HG02970 (cell line): ENCODE measurements around the gene LRRC7.

ENCODE experiments used
- ATAC-seq: cut with Tn5 transposase; IDR thresholded peaks from one replicate; pipeline ENCODE4 v1.9.1; 2021; ENCODE audit warnings: mild to moderate bottlenecking, moderate library complexity, moderate number of reproducible peaks; ENCODE audit not compliant: unreplicated experiment, low FRiP score

LRRC7 gene

DNA sequence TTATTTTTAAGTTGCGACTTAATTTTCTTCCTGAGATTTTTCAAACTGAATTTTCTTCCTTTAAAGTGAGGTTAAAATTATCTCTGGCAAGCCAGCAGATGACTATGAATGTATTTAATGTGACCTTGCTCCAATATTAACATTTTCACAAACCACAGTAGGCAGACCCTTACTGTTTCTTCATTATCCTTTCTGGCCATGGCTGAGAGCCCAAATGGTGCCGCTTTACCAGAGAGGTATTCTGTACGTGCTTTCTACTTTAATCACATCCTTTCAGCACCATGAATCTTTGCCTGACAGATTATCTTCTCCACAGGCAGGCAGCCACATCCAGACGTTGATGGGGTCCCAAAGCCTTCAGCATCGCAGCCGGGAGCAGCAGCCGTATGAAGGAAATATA, 508.0 kb downstream of the LRRC7 start:
- no peak for ATAC-seq

DNA sequence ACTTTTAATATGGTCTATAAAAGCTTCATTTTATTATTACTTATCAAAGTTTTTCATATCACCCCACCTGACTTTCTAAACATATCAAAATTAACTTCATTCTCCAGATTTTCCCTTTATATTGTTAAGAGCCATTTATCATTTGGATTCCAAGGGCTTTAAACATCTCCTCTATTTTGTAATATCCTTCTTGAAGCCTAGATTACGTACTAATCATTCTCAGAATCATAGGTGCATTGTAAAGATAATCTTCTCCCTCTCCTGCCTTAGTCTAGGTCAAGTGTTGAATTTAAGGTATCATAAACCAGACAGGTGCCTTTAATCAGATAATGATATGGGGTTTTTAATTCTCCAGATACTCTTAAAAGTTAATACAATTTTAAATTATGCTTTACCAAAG, 509.3 kb downstream of the LRRC7 start:
- ATAC-seq, result no peak

DNA sequence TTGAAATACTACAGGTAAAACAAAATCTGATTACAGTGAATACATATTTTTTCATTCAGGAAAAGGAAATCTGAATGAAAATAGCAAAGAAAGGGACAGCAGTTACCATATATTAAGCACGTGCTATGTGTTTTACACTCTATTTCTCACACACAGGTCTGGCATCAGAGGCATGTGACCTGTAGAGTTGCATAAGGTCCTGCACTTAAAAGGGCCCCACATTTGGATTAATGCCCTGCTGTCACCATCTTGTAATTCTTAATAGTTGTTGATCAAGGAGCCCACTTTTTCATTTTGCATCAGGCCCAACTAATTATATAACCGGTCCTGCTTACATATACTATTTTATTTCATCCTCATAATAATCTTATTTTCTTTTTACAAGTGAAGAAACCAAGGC, 511.8 kb downstream of the LRRC7 start:
- ATAC-seq, result no peak

DNA sequence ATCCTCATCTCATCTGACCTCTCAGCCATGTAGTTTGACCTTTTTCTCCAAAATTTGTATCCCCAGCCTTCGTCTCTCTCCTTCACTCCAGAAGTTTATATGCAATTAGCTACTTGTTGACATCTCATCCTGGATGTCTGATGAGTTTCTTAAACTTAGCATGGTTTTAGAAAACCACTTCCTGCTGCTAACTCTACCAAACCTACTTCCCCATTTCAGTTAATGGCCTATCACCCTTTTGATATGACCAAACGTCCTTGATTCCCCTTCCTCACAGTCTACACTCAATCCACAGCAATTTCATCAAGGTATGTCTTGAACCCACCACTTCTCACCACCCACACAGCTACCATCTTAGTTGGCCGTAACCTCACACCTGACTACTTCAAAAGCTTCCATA, 515.8 kb downstream of the LRRC7 start:
- no peak for ATAC-seq

DNA sequence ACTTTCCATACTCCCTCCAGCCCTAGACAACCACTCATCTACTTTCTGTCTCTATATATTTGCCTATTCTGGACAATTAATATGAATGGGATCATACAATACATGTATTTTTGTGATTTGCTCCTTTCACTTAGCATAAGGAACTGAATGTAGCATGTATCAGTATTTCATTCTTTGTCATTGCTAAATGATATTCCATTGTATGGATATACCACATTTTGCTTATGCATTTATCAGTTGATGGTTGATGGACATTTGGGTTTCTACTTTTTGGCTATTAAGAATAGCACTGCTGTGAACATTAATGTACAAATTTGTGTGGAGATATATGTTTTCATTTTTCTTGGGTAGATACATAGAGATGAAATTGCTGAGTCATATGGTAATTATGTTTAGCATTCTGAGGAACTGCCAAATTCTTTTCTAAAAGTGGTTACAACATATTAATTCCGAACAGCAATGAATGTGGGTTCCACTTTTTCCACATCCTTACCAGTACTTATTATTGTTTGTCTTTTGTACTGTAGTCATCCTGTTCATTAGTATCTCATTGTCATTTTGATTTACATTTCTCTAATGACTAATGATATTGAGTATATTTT, 516.7 kb downstream of the LRRC7 start:
- ATAC-seq, result no peak

DNA sequence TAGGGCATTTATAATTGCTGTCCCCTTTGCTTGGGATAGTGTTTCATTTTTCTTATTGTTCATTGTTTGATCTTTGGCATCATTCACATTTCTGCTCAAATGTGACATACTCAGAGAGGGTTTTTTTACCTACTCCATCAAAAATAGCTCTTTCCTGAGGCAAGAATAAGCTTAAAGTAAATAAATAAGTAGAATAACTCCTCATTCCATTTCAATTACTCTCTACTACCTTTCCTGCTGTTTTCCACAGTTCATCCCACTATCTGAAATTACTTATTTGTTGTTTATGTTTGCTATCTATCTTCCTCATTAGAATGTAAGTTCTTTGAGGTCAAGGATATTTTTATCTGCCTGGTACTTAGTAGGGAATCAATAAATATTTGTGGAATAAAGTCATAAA, 517.8 kb downstream of the LRRC7 start:
- no peak for ATAC-seq

DNA sequence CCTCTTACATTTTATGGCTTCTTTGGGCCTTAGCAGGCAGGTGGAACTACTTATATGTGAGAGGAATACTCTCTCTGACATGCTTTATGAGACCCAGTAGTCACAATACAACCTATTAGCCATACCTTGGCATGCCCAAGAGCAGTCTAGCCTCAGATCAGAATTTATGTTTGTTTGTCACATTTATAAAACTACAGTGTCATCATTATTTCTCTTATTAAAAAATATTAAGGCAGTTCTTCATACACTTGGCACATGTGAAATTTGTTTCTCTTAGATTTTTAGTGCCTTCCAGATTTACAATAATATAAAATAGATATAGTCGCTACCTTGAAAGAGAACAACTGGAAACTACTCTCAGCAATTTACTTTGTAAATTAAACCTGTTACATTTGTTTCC, 519.2 kb downstream of the LRRC7 start:
- no peak for ATAC-seq

DNA sequence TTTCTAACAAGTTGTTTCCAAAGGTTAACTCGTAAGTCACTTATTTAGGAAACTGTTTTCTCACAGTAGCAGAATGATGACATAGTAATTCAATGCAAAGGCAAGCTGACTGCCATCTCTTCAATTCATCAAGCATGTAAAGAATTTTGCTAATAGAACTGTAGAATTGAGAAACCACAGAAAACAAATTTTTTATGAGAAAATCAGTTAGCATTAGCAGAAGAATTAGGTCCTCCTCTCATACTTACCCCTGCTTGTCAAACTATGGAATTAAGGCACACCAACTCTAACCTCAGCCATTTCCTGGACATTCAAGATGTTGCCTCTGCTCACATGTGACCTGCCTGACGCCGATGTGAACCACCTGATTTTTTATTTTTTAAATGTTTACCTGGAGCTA, 522.4 kb downstream of the LRRC7 start:
- ATAC-seq, result no peak

DNA sequence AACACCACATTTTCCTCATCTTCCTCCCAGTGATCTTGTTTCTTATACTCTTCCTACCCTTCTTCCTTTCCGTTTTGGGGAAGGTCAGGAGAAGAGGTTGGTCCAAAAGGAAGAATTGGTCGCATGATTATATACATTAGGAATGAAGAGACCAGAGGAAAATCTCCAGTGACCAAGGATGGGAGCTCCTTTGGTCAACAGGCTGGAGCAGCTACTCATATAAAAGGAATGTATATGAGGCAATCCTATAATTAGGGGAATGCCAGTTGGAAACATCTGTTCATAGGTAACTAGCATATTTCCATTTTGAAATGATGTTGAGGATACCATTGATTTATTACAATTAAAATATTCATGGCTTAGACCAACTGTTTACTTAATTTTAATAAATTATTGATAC, 523.2 kb downstream of the LRRC7 start:
- ATAC-seq, result no peak

DNA sequence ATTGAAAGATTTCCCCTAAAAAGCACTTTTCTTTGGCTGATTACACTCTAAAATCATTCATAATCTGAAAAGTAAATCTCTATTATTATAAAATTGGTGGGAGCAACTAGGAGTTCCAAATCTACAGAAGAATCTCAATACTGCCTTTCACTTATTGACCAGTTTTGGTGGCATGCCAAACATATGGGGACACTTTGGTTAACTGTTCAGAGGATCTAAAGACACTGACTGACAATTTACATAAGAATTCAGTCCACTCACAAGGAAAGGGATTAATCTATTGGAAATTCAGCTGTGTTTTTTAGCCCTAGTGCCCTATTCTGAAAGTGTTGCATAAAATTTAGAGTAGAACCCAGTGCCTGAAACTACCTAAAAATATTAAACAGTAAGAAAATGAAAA, 524.1 kb downstream of the LRRC7 start:
- no peak for ATAC-seq

DNA sequence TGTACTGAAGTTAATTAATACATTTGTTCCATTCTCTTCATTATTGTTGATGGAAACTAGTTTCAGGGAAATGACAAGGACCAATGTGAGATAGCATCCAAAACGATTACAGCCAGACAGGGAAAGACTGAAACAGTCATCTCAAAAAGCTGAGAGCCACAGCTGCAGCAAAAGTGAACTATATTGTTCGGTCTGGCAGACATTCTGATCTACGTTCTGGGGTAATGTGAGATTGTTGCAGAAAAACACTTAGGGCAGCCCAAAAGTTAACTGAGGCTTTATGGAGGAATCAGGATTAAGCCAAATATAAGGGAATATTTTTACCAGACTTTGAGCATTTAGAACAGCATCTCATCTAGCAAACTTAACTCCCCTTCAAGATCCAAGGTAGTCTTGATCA, 524.8 kb downstream of the LRRC7 start:
- no peak for ATAC-seq

DNA sequence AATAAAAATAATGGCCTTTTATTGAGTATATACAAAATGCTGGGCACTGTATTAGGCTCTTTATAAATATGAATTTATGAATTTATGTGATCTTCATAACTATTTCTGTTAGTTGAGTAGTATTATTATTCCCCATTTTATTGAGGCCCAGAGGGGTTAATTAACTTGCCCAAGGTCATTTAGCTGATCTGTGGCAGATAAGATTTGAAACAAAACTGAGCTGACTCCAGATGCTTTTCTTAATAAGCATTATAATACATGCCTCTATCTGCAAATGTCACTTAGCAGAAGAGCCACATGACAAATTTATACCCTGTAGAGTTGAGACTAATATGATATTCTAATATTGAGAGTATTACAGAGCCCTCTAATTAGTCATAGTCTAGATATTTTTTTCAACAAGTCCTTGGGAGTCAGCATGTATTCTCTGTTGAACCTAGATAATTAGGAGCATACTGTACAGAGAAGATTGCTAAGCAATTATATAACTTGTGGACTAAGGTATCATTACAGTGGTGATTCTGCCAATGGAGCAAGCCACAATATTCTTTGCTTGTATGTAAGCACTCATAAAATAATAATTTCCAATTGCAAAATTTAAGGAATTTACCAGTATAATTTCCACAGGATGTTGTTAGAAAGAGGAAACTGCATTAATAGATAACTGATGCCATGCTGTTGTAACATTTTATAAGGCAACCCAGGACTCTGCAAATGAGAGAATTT, 525.7 kb downstream of the LRRC7 start:
- no peak for ATAC-seq

DNA sequence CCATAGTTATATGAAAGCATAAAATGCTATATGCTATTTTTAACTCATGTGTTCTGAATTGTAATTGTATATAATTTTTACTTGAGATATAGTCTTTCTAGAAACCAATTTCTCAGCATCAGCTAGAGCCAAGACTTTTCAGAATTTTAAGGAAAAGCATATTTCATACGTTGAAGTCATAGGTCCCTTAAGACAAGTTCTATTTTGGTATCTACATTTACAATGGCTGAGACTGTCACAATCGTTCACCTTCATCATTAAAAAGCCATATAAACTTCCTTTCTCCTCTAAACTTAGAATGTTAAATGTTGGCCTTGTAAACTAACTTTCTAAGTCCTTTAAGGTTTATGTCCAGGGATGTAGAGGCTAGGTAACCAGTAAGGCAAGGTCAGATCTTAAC, 533.5 kb downstream of the LRRC7 start:
- ATAC-seq, result no peak

DNA sequence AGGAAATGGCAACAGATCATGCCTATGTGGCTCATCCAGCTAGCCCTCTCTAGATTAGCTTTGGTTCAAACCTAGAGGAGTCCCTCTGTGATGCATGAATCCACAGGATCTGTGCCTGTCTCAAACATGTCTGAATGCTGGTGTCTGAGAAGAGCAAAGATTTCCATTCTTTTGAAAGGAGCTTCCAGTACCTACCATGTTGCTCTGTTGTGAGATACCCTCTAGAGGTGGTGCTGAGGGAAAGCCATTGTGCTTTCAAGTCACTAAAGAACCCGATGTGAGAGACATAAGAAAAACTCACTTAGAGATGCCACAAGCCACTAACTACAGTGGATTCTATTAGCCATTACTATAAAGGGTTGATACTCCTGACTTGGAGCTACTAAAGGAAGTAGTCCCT, 534.1 kb downstream of the LRRC7 start:
- no peak for ATAC-seq

DNA sequence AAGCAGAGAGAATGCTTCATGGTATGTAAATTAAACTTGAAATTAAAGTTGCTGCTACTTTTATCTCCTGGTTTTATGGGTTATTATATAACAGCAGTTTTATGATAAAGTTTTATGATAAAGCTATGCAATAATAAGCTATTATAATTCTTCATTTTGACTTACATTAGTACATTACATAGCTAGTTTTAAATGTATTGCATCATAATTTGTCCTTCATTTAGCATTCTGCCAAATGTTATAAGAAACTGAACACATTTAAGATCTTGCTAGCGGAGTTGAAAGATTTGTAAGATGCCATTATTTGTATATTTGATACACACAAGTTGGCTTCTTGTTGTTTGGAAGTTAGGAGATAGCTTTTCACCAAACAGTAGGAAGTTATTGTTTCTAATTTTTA, 536.0 kb downstream of the LRRC7 start:
- ATAC-seq, result no peak

DNA sequence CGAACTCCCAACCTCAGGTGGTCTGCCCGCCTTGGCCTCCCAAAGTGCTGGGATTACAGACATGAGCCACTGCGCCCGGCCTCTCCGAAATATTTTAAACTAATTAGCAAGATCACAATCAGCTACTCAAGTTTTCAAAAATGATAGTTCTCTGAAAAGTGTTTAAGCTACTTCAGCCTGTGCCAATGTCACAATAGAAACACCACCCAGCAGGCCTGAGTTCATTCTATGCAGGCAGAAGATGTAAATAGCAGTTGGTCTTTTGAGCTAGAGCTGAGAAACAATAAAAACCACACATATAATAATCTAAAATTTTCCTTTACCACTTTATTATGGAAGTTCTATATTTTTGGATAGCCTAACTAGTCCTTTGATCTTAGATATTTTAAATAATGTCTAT, 541.5 kb downstream of the LRRC7 start:
- ATAC-seq, result no peak

DNA sequence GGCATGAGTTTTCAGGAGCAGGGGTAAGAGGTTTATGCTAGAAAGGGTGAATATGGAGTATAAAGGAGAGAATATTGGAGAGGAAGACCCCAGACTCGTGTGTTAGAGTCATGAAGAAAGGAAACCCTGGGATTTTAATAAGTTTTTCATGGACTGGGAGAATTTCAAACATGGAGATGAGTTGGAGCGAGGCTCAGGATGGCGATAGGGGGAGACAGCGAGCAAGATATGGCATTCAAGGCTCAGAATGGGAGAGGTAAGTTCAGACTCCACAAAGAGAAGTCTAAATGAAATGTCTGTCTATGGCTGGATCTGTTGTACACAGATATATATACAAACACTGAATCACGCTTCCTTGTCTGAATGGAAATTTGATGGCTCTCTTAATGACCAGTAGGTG, 545.1 kb downstream of the LRRC7 start:
- no peak for ATAC-seq

DNA sequence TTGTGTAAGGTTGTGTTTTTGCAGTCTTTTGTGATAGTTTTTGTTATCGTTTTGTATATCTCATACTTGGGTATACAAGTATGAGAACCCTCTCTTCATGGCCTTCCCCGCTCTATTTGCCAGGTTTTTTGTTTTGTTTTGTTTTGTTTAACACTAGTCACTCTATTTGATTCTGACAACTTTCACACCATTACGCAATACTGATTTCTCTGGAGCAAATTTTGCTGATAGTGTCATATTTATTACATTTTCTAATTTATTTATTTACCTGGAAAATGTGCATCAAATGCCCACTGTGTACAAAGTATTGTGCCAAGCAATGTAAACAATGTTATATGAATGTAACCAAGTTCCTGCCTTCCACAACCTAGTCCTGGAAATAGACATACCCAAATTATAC, 547.6 kb downstream of the LRRC7 start:
- no peak for ATAC-seq

DNA sequence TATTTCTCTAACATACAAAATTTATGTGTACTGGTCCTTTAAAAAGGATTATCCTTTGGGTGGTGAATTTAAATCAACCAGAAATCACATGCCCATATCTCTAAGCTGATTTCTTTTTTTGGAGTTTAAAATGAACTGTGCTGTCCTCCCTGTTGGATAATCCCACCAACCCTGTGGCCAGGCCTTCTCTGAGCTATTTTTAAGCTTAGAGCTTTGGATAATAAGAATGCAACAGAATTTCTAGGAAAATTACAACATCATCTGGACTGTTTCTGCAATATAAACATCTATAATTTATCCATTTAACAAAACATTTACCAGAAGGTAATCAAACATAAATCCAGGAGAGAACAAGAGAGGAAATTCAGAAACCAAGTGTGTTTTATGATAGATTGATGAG, 549.3 kb downstream of the LRRC7 start:
- ATAC-seq, result no peak

DNA sequence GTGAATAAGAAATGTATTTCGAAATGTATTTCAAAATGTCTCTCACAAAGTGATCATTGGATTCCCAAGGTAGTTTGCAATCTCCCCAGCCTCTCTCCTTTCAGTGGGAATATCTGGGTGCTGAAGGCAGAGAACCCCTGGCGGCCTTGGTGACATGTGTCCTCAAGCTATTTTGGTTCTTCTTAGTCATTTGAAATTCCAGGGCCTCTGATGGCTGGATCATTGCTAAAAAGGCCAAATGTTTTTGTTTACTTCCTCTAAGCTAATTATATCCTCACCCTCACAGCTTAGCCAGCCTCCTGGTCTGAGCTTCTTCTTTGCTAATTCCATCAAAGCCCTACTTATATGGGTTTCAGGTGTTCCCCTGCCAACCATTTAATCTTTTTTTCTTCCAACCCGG, 566.4 kb downstream of the LRRC7 start:
- no peak for ATAC-seq

DNA sequence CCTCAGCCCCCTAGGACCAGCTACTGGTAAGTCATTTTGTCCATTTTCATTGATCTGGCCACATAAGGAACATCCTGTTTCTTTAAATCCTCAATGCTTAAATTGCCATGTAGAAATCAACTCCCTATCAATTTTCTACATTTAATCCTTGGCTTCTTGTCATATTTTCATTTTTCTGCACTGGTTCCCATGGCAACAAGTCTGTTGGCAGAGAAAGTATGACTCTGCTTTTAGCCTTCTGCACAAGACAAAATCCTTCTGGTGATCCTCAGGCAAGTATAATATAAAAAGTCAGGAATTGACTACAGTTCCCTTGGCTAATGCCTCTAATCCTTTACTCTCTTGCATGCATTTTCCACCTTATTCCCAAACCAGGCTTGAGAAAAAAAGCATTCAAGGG, 572.6 kb downstream of the LRRC7 start:
- ATAC-seq, result no peak

DNA sequence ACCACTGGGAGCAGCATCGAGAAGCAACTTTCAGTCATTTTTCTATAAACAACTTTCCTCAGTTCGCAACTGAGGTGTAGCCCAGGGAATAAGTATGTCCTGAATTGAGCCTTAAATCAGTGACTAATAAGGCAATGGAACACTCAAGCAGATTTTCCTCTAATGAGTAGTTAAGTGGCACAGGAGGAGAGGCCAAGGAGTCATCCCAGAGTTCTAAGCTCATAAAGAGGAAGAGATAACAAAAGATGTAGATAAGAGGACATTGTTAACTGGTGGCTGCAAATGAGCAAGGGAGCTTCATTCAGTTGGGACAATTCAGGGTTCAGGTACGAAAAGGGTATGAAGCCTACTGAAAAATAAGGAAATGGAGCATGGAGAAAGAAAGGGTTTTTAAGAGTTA, 573.2 kb downstream of the LRRC7 start:
- no peak for ATAC-seq

DNA sequence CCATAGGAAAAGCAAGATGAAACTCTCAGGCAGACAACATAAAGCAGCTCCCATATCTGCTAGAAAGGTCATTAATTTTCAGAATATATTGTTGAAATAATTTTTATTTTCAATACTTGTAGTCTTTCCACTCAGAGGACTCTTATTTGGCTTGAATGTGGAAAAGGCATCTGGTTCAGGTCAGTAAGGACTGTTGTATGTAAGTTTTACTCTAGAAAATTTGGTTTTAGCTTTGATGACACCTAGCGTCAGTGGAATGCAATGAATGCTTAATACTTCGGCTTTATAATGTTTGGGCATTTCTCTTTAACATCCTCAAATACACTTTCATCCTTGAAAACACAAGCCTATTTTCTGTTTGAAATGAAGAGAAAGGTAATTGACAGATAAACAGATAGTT, 574.4 kb downstream of the LRRC7 start:
- no peak for ATAC-seq
